Right cardiac atrium (tissue), 5 donors: ENCODE results near the gene DHX34. TPM values are rescaled to one million over a fixed set of nuclear protein-coding genes. Genes with fewer than 3 reads are reported as not detected.

Source experiments
- ATAC-seq, 2 donors: fragments of 200-7000 bp; cut with Tn5 transposase; one replicate each; pipeline versions ENCODE4 v1.8.0 to v1.9.1; 2020; ENCODE audit warnings: moderate library complexity in 2 of 2, mild to moderate bottlenecking in 1 of 2
- DNase-seq, 3 donors: peaks; one replicate each; pipeline ENCODE4 v3.0.0-alpha.2; 2020
- H3K27ac ChIP-seq: one replicate; pipeline ENCODE4 v1.5.1; 2013; ENCODE audit warnings: mild to moderate bottlenecking, low read length, control low read depth, moderate library complexity
- H3K27me3 ChIP-seq: one replicate; pipeline ENCODE4 v1.6.1; 2013; ENCODE audit not compliant: control insufficient read depth, insufficient read depth
- H3K4me1 ChIP-seq: one replicate; pipeline ENCODE4 v1.6.1; 2013; ENCODE audit warnings: low read length; ENCODE audit not compliant: control insufficient read depth, insufficient read depth
- H3K4me3 ChIP-seq: one replicate; pipeline ENCODE4 v1.5.1; 2013; ENCODE audit warnings: low read length, control low read depth
- H3K9me3 ChIP-seq: one replicate; pipeline ENCODE4 v1.6.1; 2013; ENCODE audit warnings: low read length; ENCODE audit not compliant: control insufficient read depth
- WGBS: extraction: QIAGEN DNeasy Blood & Tissue Kit; methylation state at CpG from one replicate; pipeline ENCODE4 v1.1.7; 2013; 5-methylcytosine and 5-hydroxymethylcytosine counted together
- intact Hi-C, 4 donors: fragments of 100-400 bp; cut with DNase I; formaldehyde crosslinking; loops; one replicate each; pipeline versions ENCODE4 v1.11.0 to v1.14.0; 2022 to 2023
- polyA plus RNA-seq: library from polyadenylated mRNA; stranded (reverse); fragments of 200-250 nt; gene quantifications from one replicate; pipeline ENCODE4 v1.2.3, GENCODE V29; 2013
- total RNA-seq, 4 donors: library from RNA; stranded (reverse); fragmentation: NEBNext Ultra II Directional; extraction: Animal tissue kit (Norgen Biotek cat#: 25700); gene quantifications; one replicate each; pipeline ENCODE4 v1.2.1, GENCODE V29; 2021
- donor health status: healthy with polysubstance abuse.
- donor health status: DM: no; HTN: yes; CAD: no.
- donor health status: DM: no; HTN: no; CAD: no.
- donor health status: DM: no; HTN: yes; CAD: no; lungs with severe emphysema.
- donor health status: DM: yes; HTN: yes; CAD: no.

The DHX34 gene
- total and polyA plus RNA-seq, 5 donors: 5.5 to 8.1 (median 5.6) TPM

GRCh38 chr19:47421244-47421786 is 72.2 kb downstream of the DHX34 start:
- 12% methylated on average over 16 of the region's 16 CpGs for WGBS
- no peak overlapping the region for H3K4me3 ChIP-seq
- DNase-seq: no peak
- no peaks in the 10 kb centered on the region for H3K9me3 ChIP-seq
- H3K4me1 ChIP-seq: peaks cover 3% of the 10 kb centered on the region
- no peak overlapping the region for H3K27ac ChIP-seq
- ATAC-seq: no peak
- intact Hi-C loops: loop anchor here in 3 of 4 donors (10.0 kb wide), 1 partner anchor 127 kb away; no protein-coding TSS in a partner anchor
- no peaks in the 10 kb centered on the region for H3K27me3 ChIP-seq

DNA sequence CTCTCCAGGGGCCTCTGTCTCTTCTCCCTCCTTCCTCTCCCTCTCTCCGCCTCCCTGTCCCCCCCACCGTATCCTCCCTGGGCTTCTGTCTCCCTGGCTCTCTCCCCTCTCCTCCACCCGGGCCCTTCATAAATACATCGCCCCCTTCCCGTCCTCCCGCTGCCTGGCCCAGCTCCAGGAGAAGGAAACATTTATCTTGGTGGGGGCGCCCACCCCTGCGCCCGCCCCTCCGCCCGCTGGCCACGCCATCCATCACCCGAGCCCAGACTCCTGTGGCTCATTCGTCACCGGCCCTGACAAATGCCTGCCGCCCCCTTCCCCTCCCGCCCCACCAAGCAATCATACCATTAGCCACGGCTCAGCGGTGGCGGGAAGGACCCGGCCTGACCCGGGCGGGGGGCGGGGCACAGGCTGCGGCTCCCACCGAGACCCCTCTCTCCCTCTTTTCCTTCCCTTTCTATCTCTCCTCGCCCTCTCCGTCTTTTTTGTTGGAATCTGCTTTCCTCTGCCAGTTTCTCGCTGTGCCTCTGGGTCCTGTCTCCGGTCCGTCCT is 72.8 kb downstream of the DHX34 start:
- no peak for ATAC-seq
- H3K27ac ChIP-seq: no peak overlapping the region
- no peaks in the 10 kb centered on the region for H3K27me3 ChIP-seq
- 2% methylated on average over 31 of the region's 31 CpGs for WGBS
- H3K4me3 ChIP-seq: no peak overlapping the region
- DNase-seq: no peak
- H3K4me1 ChIP-seq: peaks cover 3% of the 10 kb centered on the region
- intact Hi-C loops: loop anchor here in 3 of 4 donors (10.0 kb wide), 1 partner anchor 127 kb away; no protein-coding TSS in a partner anchor
- no peaks in the 10 kb centered on the region for H3K9me3 ChIP-seq

- no peak for DNase-seq
- no peak for ATAC-seq
- Histone ChIP-seq H3K9me3 (no peaks in the 10 kb centered on the region), H3K27me3 (no peaks in the 10 kb centered on the region), H3K4me3 (no peak overlapping the region), H3K27ac (no peak overlapping the region), H3K4me1 (peaks cover 3% of the 10 kb centered on the region)
- 17% methylated on average over 1 of the region's 1 CpG for WGBS
- intact Hi-C loops: loop anchor here in 3 of 4 donors (10.0 kb wide), 1 partner anchor 128 kb away; no protein-coding TSS in a partner anchor
These were observed 73.5 kb downstream of the DHX34 start for GRCh38 chr19:47422417-47423163.

- Histone ChIP-seq H3K4me3 (no peak overlapping the region), H3K27ac (no peak overlapping the region), H3K27me3 (no peaks in the 10 kb centered on the region), H3K4me1 (no peaks in the 10 kb centered on the region), H3K9me3 (no peaks in the 10 kb centered on the region)
- DNase-seq (no peak), ATAC-seq (no peak)
- intact Hi-C loops: loop anchor here in 3 of 4 donors (10.0 kb wide), 1 partner anchor 129 kb away; no protein-coding TSS in a partner anchor
- 12% methylated on average over 19 of the region's 19 CpGs for WGBS
These were observed 74.2 kb downstream of the DHX34 start for GRCh38 chr19:47423203-47423882.

- no peaks in the 10 kb centered on the region for H3K4me1 ChIP-seq
- no peaks in the 10 kb centered on the region for H3K9me3 ChIP-seq
- 6% methylated on average over 17 of the region's 17 CpGs for WGBS
- ATAC-seq: peak; percentile 26 to 58
- H3K4me3 ChIP-seq: no peak overlapping the region
- no peak overlapping the region for H3K27ac ChIP-seq
- intact Hi-C loops: loop anchor here in 3 of 4 donors (10.0 kb wide), 1 partner anchor 133 kb away; no protein-coding TSS in a partner anchor
- no peaks in the 10 kb centered on the region for H3K27me3 ChIP-seq
- DNase-seq: peak in 2 of 3 donors; percentile 44 to 74
These were observed 78.4 kb downstream of the DHX34 start for GRCh38 chr19:47427241-47428176.

- under 1% methylated on average over 27 of the region's 27 CpGs for WGBS
These were observed 79.2 kb downstream of the DHX34 start for GRCh38 chr19:47428177-47428894.

GRCh38 chr19:47429140-47429793 is 80.2 kb downstream of the DHX34 start:
- DNase-seq (no peak), ATAC-seq (no peak)
- Histone ChIP-seq H3K27me3 (no peaks in the 10 kb centered on the region), H3K9me3 (no peaks in the 10 kb centered on the region), H3K4me1 (no peaks in the 10 kb centered on the region), H3K27ac (no peak overlapping the region), H3K4me3 (no peak overlapping the region)
- intact Hi-C loops: loop anchor here in 3 of 4 donors (10.0 kb wide), 1 partner anchor 134 kb away; no protein-coding TSS in a partner anchor
- WGBS: 17% methylated on average over 20 of the region's 20 CpGs

More at GRCh38 chr19:47428177-47428894, 79.2 kb downstream of the DHX34 start:
- Histone ChIP-seq H3K9me3 (no peaks in the 10 kb centered on the region), H3K27ac (no peak overlapping the region), H3K4me3 (no peak overlapping the region), H3K4me1 (no peaks in the 10 kb centered on the region), H3K27me3 (no peaks in the 10 kb centered on the region)
- ATAC-seq (peak; percentile 91 to 94), DNase-seq (peak; percentile 91 to 94 (median 91))
- intact Hi-C loops: loop anchor here in 3 of 4 donors (10.0 kb wide), 1 partner anchor 134 kb away; no protein-coding TSS in a partner anchor

GRCh38 chr19:47430041-47430802 is 81.1 kb downstream of the DHX34 start:
- Histone ChIP-seq H3K4me1 (no peaks in the 10 kb centered on the region), H3K9me3 (no peaks in the 10 kb centered on the region), H3K27ac (no peak overlapping the region), H3K4me3 (no peak overlapping the region), H3K27me3 (no peaks in the 10 kb centered on the region)
- DNase-seq: peak in 2 of 3 donors; percentile 64 to 72
- 6% methylated on average over 69 of the region's 69 CpGs for WGBS
- peak; percentile 17 to 29 for ATAC-seq
- intact Hi-C loops: loop anchor here in 2 of 4 donors (10.0 kb wide), 1 partner anchor 85 kb away; the partner anchor contains the start of gene NAPA (in 2 of the 2)
